ENCODE data around the gene HSH2D.
A peak's percentile ranks its signal among the peaks of the same experiment; 100 is the strongest.

Gene HSH2D

GRCh38 chr19:16121141-16121540 lies 22.3 kb upstream of the HSH2D start:
- no peak for DNase-seq

- no peak for DNase-seq
Observed at GRCh38 chr19:16121967-16122366, 21.5 kb upstream of the HSH2D start.

GRCh38 chr19:16124953-16125352 lies 18.5 kb upstream of the HSH2D start:
- DNase-seq, result no peak

GRCh38 chr19:16125737-16126495 lies 17.6 kb upstream of the HSH2D start:
- no peak for DNase-seq

GRCh38 chr19:16127080-16127479 lies 16.4 kb upstream of the HSH2D start:
- DNase-seq, result no peak

- no peak for DNase-seq
Observed at GRCh38 chr19:16127776-16128371, 15.6 kb upstream of the HSH2D start.

- no peak for DNase-seq
Observed at GRCh38 chr19:16131648-16132047, 11.8 kb upstream of the HSH2D start.

- DNase-seq, result no peak
Observed at GRCh38 chr19:16133818-16134217, 9.7 kb upstream of the HSH2D start.

- no peak for DNase-seq
Observed at GRCh38 chr19:16134510-16134909, 9.0 kb upstream of the HSH2D start.

- no peak for DNase-seq
Observed at GRCh38 chr19:16135430-16136127, 7.9 kb upstream of the HSH2D start.

- DNase-seq, result no peak
Observed at GRCh38 chr19:16136185-16136999, 7.1 kb upstream of the HSH2D start.

GRCh38 chr19:16139752-16140151 lies 3.7 kb upstream of the HSH2D start:
- DNase-seq, result peak; percentile 90

- no peak for DNase-seq
Observed at GRCh38 chr19:16141043-16141442, 2.4 kb upstream of the HSH2D start.

- no peak for DNase-seq
Observed at GRCh38 chr19:16142032-16142580, 1.4 kb upstream of the HSH2D start.

- no peak for DNase-seq
Observed at GRCh38 chr19:16144216-16144581, 714 bp downstream of the HSH2D start.

GRCh38 chr19:16146112-16146511 lies 2.6 kb downstream of the HSH2D start:
- no peak for DNase-seq

- no peak for DNase-seq
Observed at GRCh38 chr19:16148443-16149229, 5.2 kb downstream of the HSH2D start.

- peak; percentile 37 for DNase-seq
Observed at GRCh38 chr19:16153582-16154336, 10.3 kb downstream of the HSH2D start.

GRCh38 chr19:16154557-16154956 lies 11.1 kb downstream of the HSH2D start:
- DNase-seq, result no peak

GRCh38 chr19:16155128-16155527 lies 11.6 kb downstream of the HSH2D start:
- no peak for DNase-seq

- DNase-seq, result no peak
Observed at GRCh38 chr19:16156904-16157303, 13.4 kb downstream of the HSH2D start.
